Hepatocyte (in vitro differentiated cells): ENCODE data around the gene FBXO44. TPM values are rescaled to one million over a fixed set of nuclear protein-coding genes. Genes with fewer than 3 reads are reported as not detected.

Experiments
- DNase-seq: peaks from one replicate; pipeline ENCODE4 v3.0.0-alpha.2; 2016; ENCODE audit warnings: low spot score
- H2AFZ ChIP-seq: fragments of 200-600 bp; sonication (generic); 2 replicates; pipeline ENCODE4 v1.6.0; 2016; ENCODE audit warnings: antibody characterized with exemption, mild to moderate bottlenecking
- H3K27ac ChIP-seq: fragments of 200-600 bp; sonication (generic); 2 replicates; pipeline ENCODE4 v1.5.1; 2016; ENCODE audit warnings: mild to moderate bottlenecking
- H3K27me3 ChIP-seq: fragments of 200-600 bp; sonication (generic); 2 replicates; pipeline ENCODE4 v1.6.1; 2016
- H3K36me3 ChIP-seq: fragments of 200-600 bp; sonication (generic); replicated peaks from 2 replicates; pipeline ENCODE4 v1.5.1; 2016; ENCODE audit warnings: low read depth; ENCODE audit not compliant: insufficient read depth
- H3K4me1 ChIP-seq: fragments of 200-600 bp; sonication (generic); 2 replicates; pipeline ENCODE4 v1.5.1; 2016; ENCODE audit warnings: mild to moderate bottlenecking, moderate library complexity; ENCODE audit not compliant: insufficient read depth
- H3K4me2 ChIP-seq: fragments of 200-600 bp; sonication (generic); 2 replicates; pipeline ENCODE4 v1.6.0; 2016
- H3K4me3 ChIP-seq: fragments of 200-600 bp; sonication (generic); 2 replicates; pipeline ENCODE4 v1.5.1; 2016; ENCODE audit warnings: mild to moderate bottlenecking
- H3K79me2 ChIP-seq: fragments of 200-600 bp; sonication (generic); 2 replicates; pipeline ENCODE4 v1.6.0; 2017; ENCODE audit warnings: mild to moderate bottlenecking
- H3K9me2 ChIP-seq: fragments of 200-600 bp; sonication (generic); replicated peaks from 2 replicates; pipeline ENCODE4 v1.6.0; 2017; ENCODE audit warnings: mild to moderate bottlenecking; ENCODE audit not compliant: insufficient read depth
- H3K9me3 ChIP-seq: fragments of 200-600 bp; sonication (generic); 2 replicates; pipeline ENCODE4 v1.5.1; 2016; ENCODE audit warnings: low read depth, mild to moderate bottlenecking
- H4K20me1 ChIP-seq: fragments of 200-600 bp; sonication (generic); 2 replicates; pipeline ENCODE4 v1.6.0; 2016; ENCODE audit warnings: mild to moderate bottlenecking; ENCODE audit not compliant: insufficient read depth, poor library complexity, severe bottlenecking
- CTCF ChIP-seq: fragments of 200-600 bp; sonication (generic); IDR thresholded peaks from 2 replicates; pipeline ENCODE4 v1.5.1; 2016; ENCODE audit warnings: antibody characterized with exemption, mild to moderate bottlenecking; ENCODE audit not compliant: poor library complexity
- EZH2 ChIP-seq: fragments of 200-600 bp; sonication (generic); IDR thresholded peaks from 2 replicates; pipeline ENCODE4 v1.6.1; 2016; ENCODE audit warnings: antibody characterized with exemption, mild to moderate bottlenecking, borderline replicate concordance
- EZH2phosphoT487 ChIP-seq: fragments of 200-600 bp; sonication (generic); IDR thresholded peaks from one replicate; pipeline ENCODE4 v1.6.1; 2018; ENCODE audit warnings: antibody characterized with exemption, mild to moderate bottlenecking, low read depth, moderate library complexity; ENCODE audit not compliant: unreplicated experiment, severe bottlenecking
- WGBS: methylation state at CpG from one replicate; pipeline ENCODE4 v1.1.6; 2016; ENCODE audit warnings: low lambda C conversion rate; ENCODE audit errors: missing lambda C conversion rate; 5-methylcytosine and 5-hydroxymethylcytosine counted together
- polyA plus RNA-seq: library from polyadenylated mRNA; unstranded; fragments of >200 nt; fragmentation: Nextera tagmentation; extraction: Ambion mirVana; gene quantifications from 2 replicates; pipeline ENCODE4 v1.2.1, GENCODE V29; 2016
- total RNA-seq: library from RNA; depleted of rRNA; stranded (reverse); fragments of >200 nt; gene quantifications from 2 replicates; pipeline ENCODE4 v1.2.3, GENCODE V29; 2014

The FBXO44 gene
- total and polyA plus RNA-seq, 2 experiments from 2014 or later: 24.8 to 41.2 TPM

- no peak overlapping the region for H2AFZ ChIP-seq
- no peaks in the 10 kb centered on the region for H3K36me3 ChIP-seq
- no peaks in the 10 kb centered on the region for H3K27me3 ChIP-seq
- DNase-seq: no peak
- TF ChIP-seq EZH2phosphoT487 (no peak), EZH2 (no peak), CTCF (no peak)
- no peaks in the 10 kb centered on the region for H3K79me2 ChIP-seq
- no peaks in the 10 kb centered on the region for H4K20me1 ChIP-seq
- H3K4me2 ChIP-seq: no peak overlapping the region
- no peaks in the 10 kb centered on the region for H3K4me1 ChIP-seq
- H3K4me3 ChIP-seq: no peak overlapping the region
- no peak overlapping the region for H3K27ac ChIP-seq
- WGBS: 70% methylated on average over 12 of the region's 12 CpGs
- no peaks in the 10 kb centered on the region for H3K9me3 ChIP-seq
- H3K9me2 ChIP-seq: no peaks in the 10 kb centered on the region
Measured at GRCh38 chr1:11620405-11620804, 34.3 kb upstream of the FBXO44 start.

- H3K27me3 ChIP-seq: no peaks in the 10 kb centered on the region
- no peak for DNase-seq
- 93% methylated on average over 5 of the region's 5 CpGs for WGBS
- H3K27ac ChIP-seq: no peak overlapping the region
- no peak overlapping the region for H3K4me2 ChIP-seq
- no peaks in the 10 kb centered on the region for H3K4me1 ChIP-seq
- H2AFZ ChIP-seq: no peak overlapping the region
- H3K9me2 ChIP-seq: no peaks in the 10 kb centered on the region
- no peak for TF ChIP-seq EZH2
- TF ChIP-seq CTCF: no peak
- no peak for TF ChIP-seq EZH2phosphoT487
- H4K20me1 ChIP-seq: no peaks in the 10 kb centered on the region
- no peaks in the 10 kb centered on the region for H3K36me3 ChIP-seq
- no peak overlapping the region for H3K4me3 ChIP-seq
- H3K9me3 ChIP-seq: no peaks in the 10 kb centered on the region
- no peaks in the 10 kb centered on the region for H3K79me2 ChIP-seq
Measured at GRCh38 chr1:11620924-11621323, 33.8 kb upstream of the FBXO44 start.

- H4K20me1 ChIP-seq: no peaks in the 10 kb centered on the region
- H3K4me2 ChIP-seq: no peak overlapping the region
- DNase-seq: no peak
- no peaks in the 10 kb centered on the region for H3K4me1 ChIP-seq
- H3K36me3 ChIP-seq: no peaks in the 10 kb centered on the region
- no peaks in the 10 kb centered on the region for H3K9me2 ChIP-seq
- no peak overlapping the region for H3K27ac ChIP-seq
- WGBS: 83% methylated on average over 3 of the region's 3 CpGs
- no peak overlapping the region for H3K4me3 ChIP-seq
- H2AFZ ChIP-seq: no peak overlapping the region
- no peaks in the 10 kb centered on the region for H3K27me3 ChIP-seq
- no peaks in the 10 kb centered on the region for H3K79me2 ChIP-seq
- TF ChIP-seq EZH2phosphoT487 (no peak), EZH2 (no peak), CTCF (no peak)
- no peaks in the 10 kb centered on the region for H3K9me3 ChIP-seq
Measured at GRCh38 chr1:11622398-11622797, 32.3 kb upstream of the FBXO44 start.

- 87% methylated on average over 8 of the region's 8 CpGs for whole genome bisulfite sequencing
- Histone ChIP-seq H3K79me2 (no peaks in the 10 kb centered on the region), H3K27me3 (no peaks in the 10 kb centered on the region)
Measured at GRCh38 chr1:11623702-11624101, 31.0 kb upstream of the FBXO44 start.

More at GRCh38 chr1:11623702-11624101, 31.0 kb upstream of the FBXO44 start:
- no peak for DNase-seq
- no peaks in the 10 kb centered on the region for H3K9me2 ChIP-seq
- H3K4me3 ChIP-seq: no peak overlapping the region
- no peak overlapping the region for H3K27ac ChIP-seq
- H3K4me1 ChIP-seq: no peaks in the 10 kb centered on the region
- H3K4me2 ChIP-seq: no peak overlapping the region
- no peaks in the 10 kb centered on the region for H4K20me1 ChIP-seq
- no peaks in the 10 kb centered on the region for H3K36me3 ChIP-seq
- H2AFZ ChIP-seq: no peak overlapping the region
- TF ChIP-seq EZH2phosphoT487 (no peak), CTCF (no peak), EZH2 (no peak)
- H3K9me3 ChIP-seq: no peaks in the 10 kb centered on the region
